CD4-positive, CD25-positive, alpha-beta regulatory T cell (primary cell): ENCODE data around the gene CUTC. TPM values are rescaled to one million over a fixed set of nuclear protein-coding genes. Genes with fewer than 3 reads are reported as not detected.
"Not testable (repeated sequence)": the region's sequence is repeated elsewhere in the genome, so short reads cannot be mapped to it uniquely, and the experiment has no call there.

Experiments
- ATAC-seq, 2 donors: fragments of 150-1000 bp; cut with Tn5 transposase; one replicate each; pipeline ENCODE4 v1.10.0; 2021; ENCODE audit warnings: low read depth in 2 of 2, moderate number of reproducible peaks in 2 of 2, moderate library complexity in 1 of 2
- DNase-seq, 3 donors: peaks; one replicate each; pipeline versions ENCODE4 v3.0.0 to v3.0.0-alpha.2; 2012 to 2022; ENCODE audit warnings: mixed read lengths in 1 of 3
- H3K27ac ChIP-seq: one replicate; pipeline ENCODE4 v1.7.0; 2013; ENCODE audit warnings: mild to moderate bottlenecking, low read length; ENCODE audit not compliant: insufficient read depth, poor library complexity, severe bottlenecking
- H3K27me3 ChIP-seq: one replicate; pipeline ENCODE4 v1.7.0; 2013; ENCODE audit warnings: low read length; ENCODE audit not compliant: control insufficient read depth, insufficient read depth
- H3K36me3 ChIP-seq: one replicate; pipeline ENCODE4 v1.7.0; 2013; ENCODE audit warnings: mild to moderate bottlenecking, low read length, moderate library complexity; ENCODE audit not compliant: control insufficient read depth, insufficient read depth
- H3K4me1 ChIP-seq: 2 replicates; pipeline ENCODE4 v1.7.0; 2013; ENCODE audit warnings: mild to moderate bottlenecking, low read length; ENCODE audit not compliant: insufficient read depth, control insufficient read depth, poor library complexity, severe bottlenecking
- H3K4me3 ChIP-seq: one replicate; pipeline ENCODE4 v1.7.0; 2013; ENCODE audit warnings: low read depth, mild to moderate bottlenecking, low read length, moderate library complexity
- H3K9me3 ChIP-seq, 2 experiments: 1 replicate in 1 of 2; 2 replicates in 1 of 2; pipeline ENCODE4 v1.7.0; 2013; ENCODE audit warnings: low read length in 2 of 2, mild to moderate bottlenecking in 1 of 2, moderate library complexity in 1 of 2; ENCODE audit not compliant: control insufficient read depth in 2 of 2
- H3K27ac Mint-ChIP-seq, 3 donors: one replicate each; pipeline ENCODE4 v1.8.0; 2020 to 2022; ENCODE audit warnings: mild to moderate bottlenecking in 3 of 3, mixed read lengths in 3 of 3, moderate library complexity in 2 of 3
- H3K27me3 Mint-ChIP-seq: one replicate; pipeline ENCODE4 v1.8.0; 2022; ENCODE audit warnings: mild to moderate bottlenecking, mixed read lengths
- H3K36me3 Mint-ChIP-seq: one replicate; pipeline ENCODE4 v1.8.0; 2020; ENCODE audit warnings: mixed read lengths
- H3K4me1 Mint-ChIP-seq, 4 donors: one replicate each; pipeline ENCODE4 v1.8.0; 2020 to 2022; ENCODE audit warnings: mixed read lengths in 4 of 4, mild to moderate bottlenecking in 1 of 4
- H3K4me3 Mint-ChIP-seq, 4 donors: one replicate each; pipeline ENCODE4 v1.8.0; 2020 to 2022; ENCODE audit warnings: mild to moderate bottlenecking in 4 of 4, mixed read lengths in 4 of 4, moderate library complexity in 3 of 4
- H3K9me3 Mint-ChIP-seq, 7 donors: one replicate each; pipeline ENCODE4 v1.8.0; 2020 to 2022; ENCODE audit warnings: mixed read lengths in 7 of 7, mild to moderate bottlenecking in 3 of 7, moderate library complexity in 2 of 7
- polyA plus RNA-seq, 4 donors: library from polyadenylated mRNA; unstranded; fragments of 300-500 nt; fragmentation: Illumina TruSeq; gene quantifications; one replicate each; pipeline ENCODE4 v1.2.3, GENCODE V29; 2021
- total RNA-seq: library from RNA; stranded (reverse); gene quantifications from one replicate; pipeline ENCODE4 v1.2.3, GENCODE V29; 2022

Gene CUTC
- total and polyA plus RNA-seq, 5 donors from 2014 or later, result 21.8 to 81.0 (median 74.8) TPM

GRCh38 chr10:99743841-99744240 is 11.8 kb downstream of the CUTC start:
- H3K4me1 Mint-ChIP-seq, result peaks cover 22 to 32% (median 26%) of the 10 kb centered on the region in 4 donors
- peak in 1 of 3 donors; percentile 11 for DNase-seq
- H3K4me3 Mint-ChIP-seq, result no peak overlapping the region
- peaks cover 1 to 17% (median 7%) of the 10 kb centered on the region in 7 donors for H3K9me3 Mint-ChIP-seq
- ATAC-seq, result no peak
- H3K4me3 ChIP-seq, result no peak overlapping the region
- H3K4me1 ChIP-seq, result no peaks in the 10 kb centered on the region
- H3K27ac ChIP-seq, result no peak overlapping the region
- H3K27ac Mint-ChIP-seq, result no peak overlapping the region
- no peaks in the 10 kb centered on the region for H3K27me3 Mint-ChIP-seq
- no peaks in the 10 kb centered on the region for H3K27me3 ChIP-seq
- peaks cover 96% of the 10 kb centered on the region for H3K36me3 ChIP-seq
- peaks cover 20 to 21% of the 10 kb centered on the region in 2 experiments for H3K9me3 ChIP-seq
- peaks cover 70% of the 10 kb centered on the region for H3K36me3 Mint-ChIP-seq

- peak overlapping the region in 1 of 3 donors; percentile 8 for H3K27ac Mint-ChIP-seq
- H3K9me3 Mint-ChIP-seq, ATAC-seq: not testable (repeated sequence)
These were observed 14.1 kb downstream of the CUTC start for GRCh38 chr10:99746166-99746565.

GRCh38 chr10:99748823-99749451 is 16.9 kb downstream of the CUTC start:
- Mint-ChIP-seq H3K36me3 (peaks cover 35% of the 10 kb centered on the region), H3K27ac (no peak overlapping the region), H3K4me1 (peaks cover 7 to 22% (median 19%) of the 10 kb centered on the region in 4 donors), H3K4me3 (no peak overlapping the region), H3K9me3 (no peaks in the 10 kb centered on the region), H3K27me3 (no peaks in the 10 kb centered on the region)
- Histone ChIP-seq H3K9me3 (no peaks in the 10 kb centered on the region), H3K4me3 (no peak overlapping the region), H3K36me3 (peaks cover 95% of the 10 kb centered on the region), H3K4me1 (no peaks in the 10 kb centered on the region), H3K27me3 (no peaks in the 10 kb centered on the region), H3K27ac (no peak overlapping the region)
- DNase-seq (no peak), ATAC-seq (no peak)

More at GRCh38 chr10:99746166-99746565, 14.1 kb downstream of the CUTC start:
- H3K4me3 ChIP-seq, H3K27me3 Mint-ChIP-seq, H3K27ac ChIP-seq, H3K9me3 ChIP-seq, H3K4me3 Mint-ChIP-seq, DNase-seq, H3K4me1 ChIP-seq, H3K27me3 ChIP-seq: not testable (repeated sequence)
- H3K4me1 Mint-ChIP-seq, result peaks cover 26 to 33% (median 29%) of the 10 kb centered on the region in 4 donors
- H3K36me3 Mint-ChIP-seq, result peaks cover 54% of the 10 kb centered on the region
- H3K36me3 ChIP-seq, result peaks cover 95% of the 10 kb centered on the region

GRCh38 chr10:99750641-99751040 is 18.6 kb downstream of the CUTC start:
- ATAC-seq (no peak), DNase-seq (no peak)
- Histone ChIP-seq H3K36me3 (peaks cover 97% of the 10 kb centered on the region), H3K4me1 (no peaks in the 10 kb centered on the region), H3K27me3 (no peaks in the 10 kb centered on the region), H3K9me3 (no peaks in the 10 kb centered on the region), H3K27ac (no peak overlapping the region), H3K4me3 (no peak overlapping the region)
- no peaks in the 10 kb centered on the region for H3K9me3 Mint-ChIP-seq
- H3K27ac Mint-ChIP-seq, result no peak overlapping the region
- no peaks in the 10 kb centered on the region for H3K27me3 Mint-ChIP-seq
- H3K4me3 Mint-ChIP-seq, result no peak overlapping the region
- peaks cover 7 to 18% (median 15%) of the 10 kb centered on the region in 4 donors for H3K4me1 Mint-ChIP-seq
- peaks cover 40% of the 10 kb centered on the region for H3K36me3 Mint-ChIP-seq

- Mint-ChIP-seq H3K9me3 (peaks cover 0 to 1% (median 0%) of the 10 kb centered on the region in 7 donors), H3K4me1 (peaks cover 3 to 10% (median 5%) of the 10 kb centered on the region in 4 donors), H3K36me3 (peaks cover 57% of the 10 kb centered on the region), H3K27me3 (no peaks in the 10 kb centered on the region), H3K4me3 (no peak overlapping the region), H3K27ac (no peak overlapping the region)
- Histone ChIP-seq H3K36me3 (peaks cover 93% of the 10 kb centered on the region), H3K27ac (no peak overlapping the region), H3K4me3 (no peak overlapping the region), H3K4me1 (no peaks in the 10 kb centered on the region), H3K27me3 (no peaks in the 10 kb centered on the region), H3K9me3 (no peaks in the 10 kb centered on the region)
- no peak for ATAC-seq
- DNase-seq, result no peak
These were observed 22.6 kb downstream of the CUTC start for GRCh38 chr10:99754670-99755069.

GRCh38 chr10:99756159-99756558 is 24.1 kb downstream of the CUTC start:
- no peaks in the 10 kb centered on the region for H3K9me3 ChIP-seq
- Mint-ChIP-seq H3K4me3 (no peak overlapping the region), H3K27ac (no peak overlapping the region), H3K4me1 (peaks cover 0 to 4% (median 1%) of the 10 kb centered on the region in 4 donors), H3K36me3 (peaks cover 67% of the 10 kb centered on the region), H3K9me3 (peaks cover 0 to 2% (median 0%) of the 10 kb centered on the region in 7 donors), H3K27me3 (no peaks in the 10 kb centered on the region)
- H3K4me3 ChIP-seq, result no peak overlapping the region
- H3K4me1 ChIP-seq, result no peaks in the 10 kb centered on the region
- DNase-seq, result no peak
- H3K27ac ChIP-seq, result no peak overlapping the region
- no peaks in the 10 kb centered on the region for H3K27me3 ChIP-seq
- no peak for ATAC-seq
- peaks cover 92% of the 10 kb centered on the region for H3K36me3 ChIP-seq

GRCh38 chr10:99758211-99758891 is 26.3 kb downstream of the CUTC start:
- Mint-ChIP-seq H3K36me3 (peaks cover 75% of the 10 kb centered on the region), H3K27me3 (no peaks in the 10 kb centered on the region), H3K27ac (no peak overlapping the region), H3K9me3 (peaks cover 0 to 8% (median 1%) of the 10 kb centered on the region in 7 donors), H3K4me3 (no peak overlapping the region), H3K4me1 (no peaks in the 10 kb centered on the region)
- Histone ChIP-seq H3K27ac (no peak overlapping the region), H3K4me3 (no peak overlapping the region), H3K9me3 (no peaks in the 10 kb centered on the region), H3K27me3 (no peaks in the 10 kb centered on the region), H3K36me3 (peaks cover 72% of the 10 kb centered on the region), H3K4me1 (no peaks in the 10 kb centered on the region)
- ATAC-seq (no peak), DNase-seq (no peak)
